ENCODE data around the gene EPHA8.

The EPHA8 gene

DNA sequence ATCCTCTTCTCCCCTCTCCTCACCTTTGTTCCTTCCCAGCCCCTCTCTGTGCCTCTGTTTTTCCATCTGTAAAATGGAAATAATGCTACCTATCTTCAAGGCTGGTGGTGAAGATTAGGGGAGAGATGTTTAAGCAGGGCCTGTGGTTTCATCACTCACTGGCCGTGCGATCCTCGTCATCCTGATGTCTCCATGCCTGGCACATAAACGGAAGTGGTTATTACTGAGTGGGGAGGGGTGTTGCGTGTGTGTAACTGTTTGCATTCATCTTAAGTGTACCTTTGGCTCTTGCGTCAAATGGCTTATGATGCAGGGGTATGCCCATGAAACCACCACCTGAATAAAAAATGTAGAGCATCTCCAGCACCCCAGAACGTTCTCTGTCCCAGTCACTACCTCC, 56.0 kb downstream of the EPHA8 start:
- DNase-seq (ENCODE audit: low read depth) = no peak

DNA sequence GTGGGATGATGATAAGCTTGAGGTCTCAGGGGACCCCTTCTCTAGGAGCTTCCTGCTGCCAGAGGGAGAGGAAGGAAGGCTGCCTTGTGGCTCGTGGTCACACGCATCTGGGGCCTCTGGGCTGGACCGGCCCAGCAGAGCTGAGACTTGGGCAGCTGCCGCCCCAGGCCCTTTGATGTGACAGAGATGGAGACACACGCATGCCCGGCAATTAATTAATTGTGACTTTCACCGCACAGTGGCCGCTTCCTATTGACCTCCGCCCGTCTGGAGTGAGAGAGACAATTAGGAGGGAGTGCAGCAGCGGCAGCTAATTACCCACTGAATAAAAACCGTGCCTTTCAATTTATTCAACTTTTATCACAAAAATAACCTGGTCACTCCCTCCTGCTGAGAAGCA, 56.5 kb downstream of the EPHA8 start:
- no peak for DNase-seq (ENCODE audit: low read depth)

DNA sequence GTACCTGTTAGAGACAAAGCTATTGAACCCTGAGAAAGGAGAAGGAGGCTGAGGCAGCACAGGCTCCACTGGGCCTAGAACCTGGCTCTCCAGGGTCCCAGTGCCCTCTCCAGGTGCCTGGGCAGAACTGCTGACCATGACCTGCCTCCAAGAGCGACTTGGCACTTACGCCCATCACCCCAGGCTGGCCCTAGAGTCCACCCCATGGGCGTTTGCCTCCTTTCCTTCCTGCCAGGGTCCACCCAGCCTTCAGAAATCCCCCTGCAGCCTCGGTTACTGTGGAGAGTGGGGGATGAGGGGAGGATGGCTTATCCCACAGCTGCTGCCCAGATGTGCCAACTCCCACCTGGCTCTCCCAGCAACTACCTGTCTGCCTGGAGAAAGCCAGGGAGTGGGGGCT, 58.5 kb downstream of the EPHA8 start:
- no peak for DNase-seq (ENCODE audit: low read depth)

DNA sequence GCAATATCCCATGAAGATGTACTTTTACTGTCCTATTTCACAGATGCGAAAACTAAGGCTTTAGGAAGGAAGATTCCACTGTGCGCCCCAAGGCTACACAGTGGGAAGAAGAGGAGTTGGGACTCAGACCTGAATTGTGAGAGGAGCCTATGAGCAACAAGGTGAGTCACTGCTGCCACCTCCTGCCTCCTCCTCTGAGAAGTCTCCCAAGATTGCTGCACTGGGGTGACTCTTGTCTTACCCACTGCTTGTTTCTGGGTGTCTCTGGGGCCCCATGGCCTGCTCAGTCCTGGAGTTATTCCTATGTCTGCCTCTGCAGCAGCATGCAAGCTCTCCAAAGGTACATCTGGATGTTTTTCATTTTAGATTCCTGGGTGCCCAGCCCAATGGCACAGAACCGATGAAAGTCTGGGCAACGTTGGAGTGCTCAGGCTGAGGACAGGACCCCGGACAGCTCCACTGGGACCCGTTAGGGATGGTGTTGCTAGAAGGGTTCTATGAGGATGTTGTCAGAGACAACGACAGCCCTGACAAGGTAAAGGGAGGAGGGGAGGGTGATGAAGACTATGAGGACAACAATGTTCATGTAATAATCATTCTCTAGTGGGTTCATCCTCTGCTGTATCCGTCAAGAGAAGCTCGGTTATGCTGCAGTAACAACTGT, 62.1 kb downstream of the EPHA8 start:
- DNase-seq (ENCODE audit: low read depth) = no peak

DNA sequence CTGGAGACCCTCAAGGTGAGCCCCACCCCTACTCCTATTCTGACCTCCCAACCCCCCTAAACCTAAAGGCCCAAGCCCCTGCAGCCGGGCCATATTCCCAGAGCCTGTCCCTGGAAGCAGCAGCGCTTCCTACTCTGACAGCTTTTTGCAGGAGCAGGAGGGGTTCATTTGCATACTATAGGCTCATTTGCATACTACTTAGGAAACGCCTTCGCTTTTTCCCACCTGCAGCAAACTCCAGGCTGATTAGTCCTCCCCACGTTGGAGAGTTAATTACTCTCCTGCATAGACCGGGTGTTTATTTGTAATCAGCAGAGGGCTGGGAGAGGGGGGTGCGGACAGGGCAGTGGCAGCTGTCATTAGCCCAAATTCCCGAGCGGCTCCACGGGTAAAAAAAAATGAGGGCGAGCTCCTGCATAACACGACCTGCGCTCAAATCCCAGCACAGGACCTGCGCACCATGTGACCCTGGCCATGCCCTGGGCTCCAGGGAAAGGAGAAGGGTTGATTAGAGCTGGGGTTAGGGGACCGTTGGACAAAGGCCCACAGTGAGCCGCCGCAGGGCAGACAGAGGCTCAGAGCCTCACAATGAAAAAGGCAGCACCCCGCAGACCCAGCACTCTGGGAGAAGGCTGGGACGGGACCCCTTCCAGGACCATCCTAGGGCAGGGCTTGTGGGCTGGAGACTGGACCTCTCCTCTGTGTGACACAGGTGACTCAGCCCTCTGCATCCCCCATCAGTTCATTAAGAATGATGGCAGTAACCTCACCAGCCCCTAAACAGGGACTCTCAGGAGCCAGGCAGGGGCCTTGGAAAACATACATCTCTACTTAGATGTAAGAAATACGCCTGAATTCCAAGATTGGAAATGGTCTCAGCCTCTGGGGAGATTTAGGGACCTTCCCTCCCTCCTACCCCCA, 63.2 kb downstream of the EPHA8 start:
- no peak for DNase-seq (ENCODE audit: low read depth)

DNA sequence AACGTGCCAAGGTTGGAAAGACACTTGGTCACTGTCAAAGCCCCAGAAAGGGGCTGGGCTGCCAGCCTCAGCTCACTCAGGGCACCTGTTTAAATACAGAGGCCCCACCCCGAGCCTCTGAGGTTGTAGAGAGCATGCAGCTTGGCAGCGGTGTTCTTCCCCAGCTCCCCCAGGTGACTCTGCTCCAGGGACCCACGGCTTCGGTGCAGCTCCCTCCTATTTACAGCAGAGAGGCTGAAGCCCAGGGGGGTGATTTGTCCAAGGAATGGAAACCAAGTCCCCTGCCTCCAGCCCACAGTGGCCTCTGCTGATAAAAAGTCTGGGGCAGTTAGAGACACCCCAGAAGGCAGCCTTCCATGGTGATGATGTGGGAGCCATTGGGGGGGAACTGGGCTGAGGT, 64.0 kb downstream of the EPHA8 start:
- no peak for DNase-seq (ENCODE audit: low read depth)

DNA sequence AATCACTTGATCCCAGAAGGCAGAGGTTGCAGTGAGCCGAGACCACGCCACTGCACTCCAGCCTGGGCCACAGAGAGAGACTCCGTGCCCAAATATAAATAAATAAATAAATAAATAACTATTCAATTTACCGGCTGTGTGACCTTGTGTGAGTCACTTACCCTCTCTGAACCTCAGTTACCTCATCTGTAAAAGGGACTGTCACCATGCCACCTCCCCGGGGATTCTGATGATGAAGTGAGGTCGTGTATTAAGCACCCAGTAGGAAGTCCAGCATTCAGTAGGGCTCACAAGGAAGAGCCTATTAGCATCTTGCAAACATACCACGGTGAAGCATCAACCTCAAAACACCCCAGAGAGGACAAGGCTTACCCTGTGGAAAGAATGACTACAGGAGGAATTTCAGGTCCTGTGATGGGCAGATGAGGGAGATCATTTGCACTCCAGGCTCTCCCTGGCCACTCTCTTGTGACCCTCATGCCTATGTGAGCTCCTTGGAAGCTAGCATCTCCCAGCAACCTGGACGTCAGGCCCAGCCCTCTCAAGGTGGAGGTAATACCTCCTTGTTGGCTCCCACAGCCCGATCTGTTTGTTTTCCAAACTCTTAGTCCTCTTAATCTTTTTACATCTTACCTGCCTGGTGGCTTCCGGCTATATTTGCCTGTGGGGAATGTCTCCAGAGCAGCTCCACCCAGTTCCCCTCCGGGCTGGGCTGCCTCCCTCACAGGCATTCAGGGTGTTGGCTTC, 65.6 kb downstream of the EPHA8 start:
- no peak for DNase-seq (ENCODE audit: low read depth)

DNA sequence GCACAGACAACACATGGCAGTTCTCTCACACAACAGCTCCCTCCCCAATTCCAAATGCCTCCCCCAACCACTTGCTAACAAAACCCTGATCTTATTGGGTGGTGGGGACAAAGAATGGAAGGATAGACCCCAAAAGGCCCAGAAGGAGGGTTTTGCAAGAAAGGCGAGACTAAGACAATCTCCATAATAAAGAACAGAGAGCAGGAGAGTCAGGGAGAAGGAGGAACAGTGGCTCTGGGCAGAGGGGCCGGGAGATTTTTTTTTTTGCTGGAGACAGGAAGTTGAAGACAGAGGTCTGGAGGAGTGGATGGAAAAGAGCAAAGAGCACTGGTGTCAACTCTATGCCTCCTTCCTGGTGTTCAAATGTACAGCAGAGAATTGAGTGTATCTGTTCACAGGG, 66.6 kb downstream of the EPHA8 start:
- no peak for DNase-seq (ENCODE audit: low read depth)

DNA sequence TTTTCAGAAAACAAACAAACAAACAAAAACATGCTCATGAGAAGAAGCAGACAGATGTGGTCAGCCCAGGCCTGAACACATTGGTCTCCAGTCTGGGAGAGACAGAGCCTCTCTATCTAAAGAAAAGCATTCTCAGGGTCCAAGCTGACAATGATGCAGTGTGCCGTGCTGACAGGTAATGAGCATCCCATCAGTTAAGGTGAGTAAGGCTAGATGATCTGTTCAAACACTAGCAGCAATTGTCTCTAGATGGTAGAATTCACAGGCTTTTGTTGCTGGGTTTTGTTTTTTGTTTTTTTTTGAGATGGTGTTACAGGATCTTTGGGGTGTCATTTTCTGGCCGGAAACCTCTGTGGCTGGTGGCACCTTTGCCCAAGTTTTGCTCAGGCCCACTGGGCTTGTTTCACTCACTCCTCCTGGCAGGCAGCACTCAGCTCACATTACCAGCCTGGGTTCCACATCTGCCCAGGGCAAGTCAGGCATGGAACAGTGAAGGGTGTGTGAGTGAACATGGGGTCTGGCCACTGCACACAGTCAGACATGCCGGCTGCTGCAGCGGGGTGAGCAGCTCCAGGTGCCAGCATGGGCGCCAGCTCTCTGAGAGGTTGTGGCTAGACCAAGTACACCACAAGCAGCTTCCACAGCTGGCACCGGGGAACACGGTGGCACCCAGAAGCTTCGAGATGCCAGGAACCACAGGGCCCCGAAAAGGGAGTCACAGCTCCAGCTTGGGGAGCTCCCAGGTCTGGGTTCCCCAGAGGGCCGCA, 70.6 kb downstream of the EPHA8 start:
- no peak for DNase-seq (ENCODE audit: low read depth)

DNA sequence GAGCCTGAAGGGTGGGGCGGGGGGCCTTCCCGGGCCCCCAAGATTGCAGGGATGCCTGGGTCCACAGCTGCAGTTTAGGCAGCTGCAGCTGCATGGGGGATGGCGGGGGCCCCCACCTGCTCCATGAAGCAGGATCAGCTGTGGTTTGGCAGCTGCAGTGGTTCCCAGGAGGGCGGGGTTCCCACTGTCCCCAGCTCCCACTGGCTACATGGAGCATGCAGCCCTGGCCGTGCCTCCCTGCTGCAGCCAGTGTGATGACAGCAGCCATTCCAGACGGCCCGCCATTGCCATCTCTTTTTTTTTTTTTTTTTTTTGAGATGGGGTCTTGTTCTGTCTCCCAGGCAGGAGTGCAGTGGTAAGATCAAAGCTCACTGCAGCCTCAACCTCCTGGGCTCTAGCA, 72.1 kb downstream of the EPHA8 start:
- DNase-seq (ENCODE audit: low read depth) = no peak

DNA sequence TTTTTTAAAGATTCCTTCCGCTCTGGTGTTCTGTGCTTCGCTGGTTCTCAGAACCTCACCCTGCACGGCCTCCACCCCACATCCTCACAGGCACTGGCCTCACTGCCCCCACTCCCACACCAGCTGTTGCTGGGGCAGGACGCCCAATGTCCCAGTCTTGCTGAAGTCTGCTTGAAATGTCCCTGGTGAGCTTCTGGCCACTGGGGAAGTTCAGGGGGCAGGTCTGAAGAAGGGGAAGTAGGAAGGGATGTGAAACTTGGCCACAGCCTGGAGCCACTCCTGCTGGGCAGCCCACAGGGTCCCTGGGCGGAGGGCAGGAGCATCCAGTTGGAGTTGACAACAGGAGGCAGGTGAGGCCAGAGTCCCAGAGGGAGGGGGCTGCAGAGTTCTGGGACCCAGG, 73.1 kb downstream of the EPHA8 start, which contains the start of gene C1QA:
Gene C1QA (plus strand): TSS at position 276 of the 400 bp plus-strand sequence. CDS start 989 bp downstream, outside the sequence.
- no peak for DNase-seq (ENCODE audit: low read depth)

DNA sequence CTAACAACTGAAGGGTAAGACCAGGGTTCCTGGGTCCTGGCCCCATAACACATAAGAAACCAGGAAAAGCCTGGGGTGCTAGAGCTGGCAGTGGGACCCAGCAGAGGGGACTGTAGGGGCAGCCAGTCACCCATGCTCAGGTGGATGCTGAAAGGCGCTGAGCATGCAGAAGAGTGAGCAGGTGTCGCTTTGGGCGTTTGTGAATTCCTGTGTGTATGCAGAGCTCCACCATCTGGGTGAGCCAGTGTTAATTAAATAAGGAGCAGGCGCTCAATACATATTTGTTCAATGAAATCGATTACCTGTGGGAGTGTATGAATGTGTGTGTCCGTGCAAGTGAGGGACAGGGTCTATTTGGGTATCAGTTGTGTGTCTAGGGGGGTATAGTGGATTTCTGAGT, 73.6 kb downstream of the EPHA8 start:
- DNase-seq (ENCODE audit: low read depth) = no peak

DNA sequence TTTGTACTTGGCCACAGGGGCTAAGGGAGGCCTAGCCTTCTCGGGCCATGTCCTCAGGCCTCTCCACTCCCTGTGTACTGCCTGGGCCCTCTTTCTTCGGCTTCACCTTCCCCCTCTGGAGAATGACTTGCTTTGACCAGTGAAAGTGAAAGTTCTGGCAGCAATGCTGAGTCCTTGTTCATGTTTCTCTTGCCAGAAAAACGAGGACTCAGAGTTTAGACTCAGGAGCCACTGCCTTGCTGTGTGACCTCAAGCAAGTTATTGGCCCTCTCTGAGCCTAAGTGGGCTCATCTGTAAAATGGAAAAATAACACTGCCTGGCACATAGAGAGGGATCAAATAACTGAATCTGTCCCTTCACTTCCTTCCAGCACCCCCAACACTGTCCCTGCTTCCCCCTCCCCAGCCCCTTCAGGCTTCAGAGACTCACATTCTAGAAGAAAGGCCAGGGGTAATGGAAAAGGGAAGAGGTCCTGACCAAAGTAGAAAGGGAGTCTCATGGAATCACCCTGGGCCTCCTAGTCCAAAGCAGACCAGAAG, 74.7 kb downstream of the EPHA8 start:
- no peak for DNase-seq (ENCODE audit: low read depth)

DNA sequence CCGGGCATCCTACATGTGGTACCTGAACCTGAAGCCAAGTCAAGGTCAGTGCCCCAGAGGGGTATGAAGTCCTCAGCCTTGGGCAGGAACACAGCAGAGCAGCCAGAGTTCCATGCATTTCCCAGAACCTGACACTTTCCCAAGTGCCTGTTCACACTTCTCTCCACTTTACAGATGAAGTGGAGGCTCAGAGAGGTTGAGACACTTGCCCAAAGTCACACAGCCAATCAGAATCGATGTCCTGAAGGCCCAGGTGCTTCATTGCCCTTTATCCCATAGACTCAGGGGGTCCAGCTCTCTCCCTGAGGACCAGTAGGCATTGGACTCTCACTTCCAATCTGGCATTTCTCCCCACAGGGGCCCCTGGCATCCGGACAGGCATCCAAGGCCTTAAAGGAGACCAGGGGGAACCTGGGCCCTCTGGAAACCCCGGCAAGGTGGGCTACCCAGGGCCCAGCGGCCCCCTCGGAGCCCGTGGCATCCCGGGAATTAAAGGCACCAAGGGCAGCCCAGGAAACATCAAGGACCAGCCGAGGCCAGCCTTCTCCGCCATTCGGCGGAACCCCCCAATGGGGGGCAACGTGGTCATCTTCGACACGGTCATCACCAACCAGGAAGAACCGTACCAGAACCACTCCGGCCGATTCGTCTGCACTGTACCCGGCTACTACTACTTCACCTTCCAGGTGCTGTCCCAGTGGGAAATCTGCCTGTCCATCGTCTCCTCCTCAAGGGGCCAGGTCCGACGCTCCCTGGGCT, 75.4 kb downstream of the EPHA8 start:
- DNase-seq (ENCODE audit: low read depth) = no peak

DNA sequence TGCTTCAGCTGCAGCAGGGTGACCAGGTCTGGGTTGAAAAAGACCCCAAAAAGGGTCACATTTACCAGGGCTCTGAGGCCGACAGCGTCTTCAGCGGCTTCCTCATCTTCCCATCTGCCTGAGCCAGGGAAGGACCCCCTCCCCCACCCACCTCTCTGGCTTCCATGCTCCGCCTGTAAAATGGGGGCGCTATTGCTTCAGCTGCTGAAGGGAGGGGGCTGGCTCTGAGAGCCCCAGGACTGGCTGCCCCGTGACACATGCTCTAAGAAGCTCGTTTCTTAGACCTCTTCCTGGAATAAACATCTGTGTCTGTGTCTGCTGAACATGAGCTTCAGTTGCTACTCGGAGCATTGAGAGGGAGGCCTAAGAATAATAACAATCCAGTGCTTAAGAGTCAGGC, 76.0 kb downstream of the EPHA8 start:
- no peak for DNase-seq (ENCODE audit: low read depth)

DNA sequence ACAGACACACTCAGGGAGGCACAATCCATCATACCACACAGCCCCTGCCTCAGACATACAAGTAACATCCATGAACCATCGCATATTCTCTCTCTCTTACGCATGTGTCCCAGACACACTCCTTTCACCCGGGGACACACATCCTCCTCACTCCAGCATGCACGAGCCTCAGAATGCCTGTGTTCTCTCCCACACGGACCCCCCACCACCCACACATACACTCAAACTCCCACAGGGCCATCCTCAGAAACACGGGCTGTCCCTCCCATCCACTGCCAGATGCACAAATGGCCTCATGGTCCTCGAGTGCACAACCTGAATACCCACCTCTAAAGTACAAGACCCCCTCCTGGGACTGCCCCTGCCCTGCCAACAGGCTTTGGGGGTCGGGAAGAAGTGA, 78.0 kb downstream of the EPHA8 start:
- no peak for DNase-seq (ENCODE audit: low read depth)

DNA sequence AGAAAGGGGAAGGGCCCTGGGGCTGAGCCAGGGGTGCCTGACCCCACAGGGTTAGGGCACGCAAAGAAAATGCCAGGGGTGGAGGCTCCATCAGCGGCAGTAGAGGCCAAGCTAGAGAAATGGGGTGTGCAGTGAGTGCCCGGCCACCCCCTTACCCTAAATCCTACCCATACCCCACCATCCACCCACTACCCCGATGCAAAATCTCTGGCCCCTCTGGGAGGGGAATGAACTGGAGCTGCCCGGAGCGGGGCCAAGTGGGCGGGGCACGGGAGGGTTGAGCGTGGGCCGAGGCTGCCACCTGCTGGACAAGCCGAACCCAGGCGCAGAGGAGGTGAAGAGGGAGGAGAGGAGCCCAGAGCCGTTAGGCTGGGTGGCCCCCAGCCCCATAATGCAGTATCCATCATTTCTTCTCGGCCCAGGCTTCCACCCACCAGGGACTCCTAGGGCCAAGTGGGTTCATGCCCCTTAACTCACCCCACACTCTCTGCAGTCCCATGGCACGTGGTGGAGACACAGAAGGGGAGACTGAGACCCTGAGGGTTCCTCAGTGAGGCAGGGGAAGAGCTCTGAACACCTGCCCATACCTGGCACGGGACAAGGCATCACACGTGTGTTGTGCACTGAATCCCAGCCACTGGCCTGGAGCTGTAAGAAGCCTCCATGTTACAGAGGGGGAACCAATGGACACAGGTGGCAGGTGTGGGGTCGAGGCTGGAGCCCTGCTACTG, 78.8 kb downstream of the EPHA8 start:
- peak; percentile 40 for DNase-seq (ENCODE audit: low read depth)

DNA sequence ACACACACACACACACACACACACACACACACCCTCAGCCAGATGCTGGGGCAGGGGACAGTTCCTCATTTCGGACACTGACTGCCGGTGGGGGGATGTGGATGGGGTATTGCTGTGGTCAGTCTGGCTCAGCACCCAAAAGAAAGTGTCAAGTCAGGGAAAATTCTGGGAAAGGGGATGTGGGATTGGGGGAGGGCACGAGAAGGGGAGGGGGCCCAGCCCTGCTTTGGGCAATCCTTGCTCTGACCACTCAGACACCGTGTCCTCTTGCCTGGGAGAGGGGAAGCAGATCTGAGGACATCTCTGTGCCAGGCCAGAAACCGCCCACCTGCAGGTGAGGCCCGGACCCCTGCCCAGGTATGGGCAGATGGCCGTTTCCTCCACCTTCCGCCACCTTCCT, 80.1 kb downstream of the EPHA8 start, which contains the start of gene C1QC:
Gene C1QC (plus strand): TSS at position 253 of the 400 bp plus-strand sequence. CDS start 391 bp downstream, outside the sequence.
- no peak for DNase-seq (ENCODE audit: low read depth)

DNA sequence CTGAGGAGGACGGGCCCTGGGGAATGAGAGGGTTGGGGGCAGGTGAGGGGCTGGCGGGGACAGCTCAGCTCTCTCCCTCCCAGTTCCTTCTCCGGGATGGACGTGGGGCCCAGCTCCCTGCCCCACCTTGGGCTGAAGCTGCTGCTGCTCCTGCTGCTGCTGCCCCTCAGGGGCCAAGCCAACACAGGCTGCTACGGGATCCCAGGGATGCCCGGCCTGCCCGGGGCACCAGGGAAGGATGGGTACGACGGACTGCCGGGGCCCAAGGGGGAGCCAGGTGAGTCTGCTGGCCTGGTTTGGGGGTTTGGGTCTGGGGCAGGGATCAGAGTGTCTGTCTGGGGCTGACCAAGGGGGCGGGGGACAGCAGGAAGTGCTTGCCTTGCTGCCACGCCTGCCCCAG, 80.6 kb downstream of the EPHA8 start:
- no peak for DNase-seq (ENCODE audit: low read depth)

DNA sequence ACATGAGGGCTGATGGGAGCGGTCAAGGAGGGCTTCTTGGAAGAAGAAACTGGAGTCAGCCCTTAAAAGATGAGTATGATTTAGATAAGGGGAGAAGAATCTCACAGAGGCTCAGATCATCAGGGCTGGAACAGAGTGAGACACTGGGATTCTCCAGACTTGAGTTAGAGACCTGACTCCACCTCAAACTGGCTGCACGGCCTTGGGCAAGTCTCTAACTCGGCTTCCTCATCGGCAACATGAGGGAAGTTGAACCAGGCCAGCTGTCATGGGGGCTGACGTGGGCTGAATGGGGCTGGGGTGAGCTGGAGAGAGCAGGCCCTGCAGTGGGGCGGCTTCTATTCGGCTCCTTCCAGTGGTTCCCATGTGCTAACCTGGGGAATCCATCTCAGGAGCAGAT, 82.6 kb downstream of the EPHA8 start:
- no peak for DNase-seq (ENCODE audit: low read depth)

Measured in activated T-helper 1 cell treated with Interleukin-2 at 50 U/mL for 16 hours (primary cell).